MM.1S (cell line): ENCODE results near the gene SLAMF8.
A peak's percentile ranks its signal among the peaks of the same experiment; 100 is the strongest.

Experiments
- DNase-seq: peaks from one replicate; pipeline ENCODE4 v3.0.0-alpha.2; 2015
- H2AFZ ChIP-seq: fragments of 300-600 bp; sonication (generic); 2 replicates; pipeline ENCODE4 v1.6.0; 2016; ENCODE audit warnings: antibody characterized with exemption, low read length
- H3F3A ChIP-seq: fragments of 300-600 bp; sonication (generic); 2 replicates; pipeline ENCODE4 v1.6.1; 2016; ENCODE audit warnings: mild to moderate bottlenecking, antibody characterized with exemption, low read length, moderate library complexity, mixed read lengths; ENCODE audit not compliant: insufficient read depth
- H3K27ac ChIP-seq: fragments of 300-600 bp; sonication (generic); 2 replicates; pipeline ENCODE4 v1.5.1; 2016; ENCODE audit warnings: mild to moderate bottlenecking, low read length
- H3K27me3 ChIP-seq: fragments of 300-600 bp; sonication (generic); replicated peaks from 2 replicates; pipeline ENCODE4 v1.6.0; 2016; ENCODE audit warnings: low read length; ENCODE audit not compliant: insufficient read depth
- H3K36me3 ChIP-seq: fragments of 300-600 bp; sonication (generic); replicated peaks from 2 replicates; pipeline ENCODE4 v1.6.1; 2016; ENCODE audit warnings: mild to moderate bottlenecking, low read length, mixed read lengths; ENCODE audit not compliant: insufficient read depth
- H3K4me1 ChIP-seq: fragments of 300-600 bp; sonication (generic); 2 replicates; pipeline ENCODE4 v1.6.1; 2016; ENCODE audit warnings: low read length, mixed read lengths
- H3K4me2 ChIP-seq: fragments of 300-600 bp; sonication (generic); 2 replicates; pipeline ENCODE4 v1.6.0; 2016; ENCODE audit warnings: low read depth, low read length
- H3K4me3 ChIP-seq: fragments of 300-600 bp; sonication (generic); 2 replicates; pipeline ENCODE4 v1.5.1; 2016; ENCODE audit warnings: low read length, mixed read lengths
- H3K79me2 ChIP-seq: fragments of 300-600 bp; sonication (generic); 2 replicates; pipeline ENCODE4 v1.6.1; 2016; ENCODE audit warnings: mixed run types, low read length, mixed read lengths
- H3K9ac ChIP-seq: fragments of 300-600 bp; sonication (generic); 2 replicates; pipeline ENCODE4 v1.6.1; 2016; ENCODE audit warnings: low read length, mixed read lengths
- H3K9me2 ChIP-seq: fragments of 300-600 bp; sonication (generic); replicated peaks from 2 replicates; pipeline ENCODE4 v1.6.1; 2016; ENCODE audit warnings: mild to moderate bottlenecking, low read length, mixed read lengths; ENCODE audit not compliant: insufficient read depth
- H3K9me3 ChIP-seq: fragments of 300-600 bp; sonication (generic); replicated peaks from 2 replicates; pipeline ENCODE4 v1.6.1; 2016; ENCODE audit warnings: mild to moderate bottlenecking, low read length, mixed read lengths; ENCODE audit not compliant: insufficient read depth
- H4K20me1 ChIP-seq: fragments of 300-600 bp; sonication (generic); 2 replicates; pipeline ENCODE4 v1.6.1; 2016; ENCODE audit warnings: mild to moderate bottlenecking, low read length, moderate library complexity, mixed read lengths; ENCODE audit not compliant: insufficient read depth
- EZH2 ChIP-seq: fragments of 300-600 bp; sonication (generic); optimal IDR thresholded peaks from 2 replicates; pipeline ENCODE3; 2017; ENCODE audit warnings: low read depth, mild to moderate bottlenecking, antibody characterized with exemption, low read length, mixed read lengths
- EZH2phosphoT487 ChIP-seq: fragments of 300-600 bp; sonication (generic); IDR thresholded peaks from 2 replicates; pipeline ENCODE4 v1.6.1; 2018; ENCODE audit warnings: antibody characterized with exemption, low read length
- TF ChIP-seq, protein P1 (sequence below): fragments of 300-600 bp; sonication (generic); IDR thresholded peaks from 2 replicates; pipeline ENCODE4 v1.5.1; 2016; ENCODE audit warnings: antibody characterized with exemption, low read length, mixed read lengths

The SLAMF8 gene

DNA sequence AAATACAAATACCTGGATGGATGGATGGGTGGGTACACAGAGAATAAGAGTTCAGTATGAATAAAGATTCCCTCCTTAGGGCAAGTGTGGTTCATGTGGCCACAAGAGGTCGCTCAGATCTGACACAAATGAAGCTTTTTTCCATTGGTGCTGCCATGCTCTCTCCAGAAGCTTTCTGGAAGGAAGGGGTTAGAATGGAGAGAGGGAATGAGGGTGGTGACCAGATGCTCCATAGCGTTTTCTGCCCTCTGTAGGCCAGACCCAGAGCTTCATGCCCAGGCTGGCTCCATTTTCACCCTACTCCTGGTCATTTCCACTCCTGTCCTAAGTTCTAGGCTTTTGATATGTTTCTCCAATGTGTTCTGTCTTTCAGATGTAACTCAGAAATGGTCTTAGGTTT is 27.8 kb upstream of the SLAMF8 start:
- H3K27me3 ChIP-seq: no peaks in the 10 kb centered on the region
- H3K9ac ChIP-seq: no peak overlapping the region
- H3K9me3 ChIP-seq: no peaks in the 10 kb centered on the region
- no peak overlapping the region for H2AFZ ChIP-seq
- peaks cover 30% of the 10 kb centered on the region for H3K4me1 ChIP-seq
- H3K4me3 ChIP-seq: no peak overlapping the region
- DNase-seq: peak; percentile 67
- H3K27ac ChIP-seq: no peak overlapping the region
- H3F3A ChIP-seq: peaks cover 16% of the 10 kb centered on the region
- H3K9me2 ChIP-seq: no peaks in the 10 kb centered on the region
- no peaks in the 10 kb centered on the region for H3K36me3 ChIP-seq
- TF ChIP-seq, protein P1, sequence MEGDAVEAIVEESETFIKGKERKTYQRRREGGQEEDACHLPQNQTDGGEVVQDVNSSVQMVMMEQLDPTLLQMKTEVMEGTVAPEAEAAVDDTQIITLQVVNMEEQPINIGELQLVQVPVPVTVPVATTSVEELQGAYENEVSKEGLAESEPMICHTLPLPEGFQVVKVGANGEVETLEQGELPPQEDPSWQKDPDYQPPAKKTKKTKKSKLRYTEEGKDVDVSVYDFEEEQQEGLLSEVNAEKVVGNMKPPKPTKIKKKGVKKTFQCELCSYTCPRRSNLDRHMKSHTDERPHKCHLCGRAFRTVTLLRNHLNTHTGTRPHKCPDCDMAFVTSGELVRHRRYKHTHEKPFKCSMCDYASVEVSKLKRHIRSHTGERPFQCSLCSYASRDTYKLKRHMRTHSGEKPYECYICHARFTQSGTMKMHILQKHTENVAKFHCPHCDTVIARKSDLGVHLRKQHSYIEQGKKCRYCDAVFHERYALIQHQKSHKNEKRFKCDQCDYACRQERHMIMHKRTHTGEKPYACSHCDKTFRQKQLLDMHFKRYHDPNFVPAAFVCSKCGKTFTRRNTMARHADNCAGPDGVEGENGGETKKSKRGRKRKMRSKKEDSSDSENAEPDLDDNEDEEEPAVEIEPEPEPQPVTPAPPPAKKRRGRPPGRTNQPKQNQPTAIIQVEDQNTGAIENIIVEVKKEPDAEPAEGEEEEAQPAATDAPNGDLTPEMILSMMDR: peak; percentile 95
- no peak for TF ChIP-seq EZH2
- H3K4me2 ChIP-seq: no peak overlapping the region
- no peaks in the 10 kb centered on the region for H4K20me1 ChIP-seq
- no peaks in the 10 kb centered on the region for H3K79me2 ChIP-seq

DNA sequence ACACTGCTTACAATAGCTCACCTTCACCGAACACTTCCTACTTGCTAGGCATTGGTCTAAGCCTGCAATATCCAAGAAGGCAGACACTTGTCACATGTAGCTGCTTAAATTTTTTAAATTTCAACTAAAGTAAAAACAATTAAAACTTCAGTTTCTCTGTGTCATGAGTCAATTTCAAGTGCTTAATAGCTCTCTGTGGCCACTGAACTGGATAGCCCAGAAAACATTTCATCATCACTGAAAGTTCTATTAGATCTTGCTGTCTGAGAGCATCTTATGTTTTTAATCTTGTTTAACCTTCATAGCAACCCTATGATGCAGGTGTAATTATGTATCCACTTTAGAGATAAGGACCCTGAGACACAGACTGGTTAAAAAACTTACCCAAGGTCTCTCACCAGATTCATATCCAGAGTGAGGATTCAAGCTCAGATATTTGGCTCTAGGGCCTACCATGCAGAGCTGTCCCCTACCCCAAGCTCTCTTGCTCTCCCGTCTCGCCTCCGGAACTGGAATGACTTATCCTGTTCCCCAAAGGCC is 27.2 kb upstream of the SLAMF8 start:
- TF ChIP-seq, protein P1: no peak
- TF ChIP-seq EZH2: no peak
- TF ChIP-seq EZH2phosphoT487: no peak
- no peak overlapping the region for H3K4me2 ChIP-seq
- H3K79me2 ChIP-seq: no peaks in the 10 kb centered on the region

DNA sequence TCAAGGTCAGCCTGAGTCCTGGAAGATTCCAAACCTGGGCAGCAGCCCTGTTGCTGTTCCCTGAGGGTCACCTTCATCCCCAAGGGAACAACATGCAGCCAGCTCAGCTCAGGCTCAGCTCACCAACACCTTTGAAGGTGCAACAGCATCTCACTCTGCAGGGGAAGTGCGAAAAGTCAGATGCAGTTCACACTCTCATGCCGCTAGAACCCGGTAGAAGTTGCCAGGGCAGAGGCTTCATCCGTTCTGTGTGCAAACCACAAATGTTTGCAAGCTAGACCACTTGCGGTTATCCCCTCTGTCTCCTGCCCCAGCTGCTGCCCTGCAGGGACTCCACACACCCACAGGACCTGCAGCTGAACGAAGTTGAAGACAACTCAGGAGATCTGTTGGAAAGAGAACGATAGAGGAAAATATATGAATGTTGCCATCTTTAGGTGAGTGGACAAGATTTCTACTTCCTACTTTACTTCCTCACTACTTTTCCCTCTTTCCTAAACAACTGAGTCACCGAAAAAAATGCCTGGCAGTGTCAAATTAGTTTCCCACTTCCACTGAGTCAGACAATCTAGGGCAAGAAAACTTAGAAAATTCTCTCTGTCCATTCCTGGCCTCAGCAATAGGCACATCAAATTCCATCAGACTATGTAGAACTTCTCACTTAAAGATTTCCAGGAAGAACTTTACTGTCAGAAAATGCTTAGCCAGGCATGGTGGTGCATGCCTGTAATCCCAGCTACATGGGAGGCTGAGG is 26.3 kb upstream of the SLAMF8 start:
- H4K20me1 ChIP-seq: no peaks in the 10 kb centered on the region
- H3K79me2 ChIP-seq: no peaks in the 10 kb centered on the region
- peak overlapping the region; percentile 43 for H2AFZ ChIP-seq
- peak overlapping the region; percentile 22; the same call in 1 of the 2 replicates for H3K27ac ChIP-seq
- peaks cover 16% of the 10 kb centered on the region for H3F3A ChIP-seq
- peak overlapping the region; percentile 1; the same call in 1 of the 2 replicates for H3K9ac ChIP-seq
- no peak overlapping the region for H3K4me3 ChIP-seq
- no peaks in the 10 kb centered on the region for H3K9me2 ChIP-seq
- H3K4me2 ChIP-seq: peak overlapping the region; percentile 53
- H3K9me3 ChIP-seq: no peaks in the 10 kb centered on the region
- peak; percentile 92 for DNase-seq
- TF ChIP-seq EZH2: no peak
- TF ChIP-seq, protein P1: no peak
- H3K27me3 ChIP-seq: no peaks in the 10 kb centered on the region
- H3K4me1 ChIP-seq: peaks cover 30% of the 10 kb centered on the region
- H3K36me3 ChIP-seq: no peaks in the 10 kb centered on the region

More for the DNA sequence above, 27.2 kb upstream of the SLAMF8 start:
- Histone ChIP-seq H3K27ac (no peak overlapping the region), H2AFZ (no peak overlapping the region), H3K4me1 (peaks cover 30% of the 10 kb centered on the region), H3K9me2 (no peaks in the 10 kb centered on the region), H3K36me3 (no peaks in the 10 kb centered on the region), H4K20me1 (no peaks in the 10 kb centered on the region), H3K27me3 (no peaks in the 10 kb centered on the region), H3K9me3 (no peaks in the 10 kb centered on the region), H3K9ac (no peak overlapping the region), H3F3A (peaks cover 16% of the 10 kb centered on the region), H3K4me3 (no peak overlapping the region)
- DNase-seq: no peak
